GM18502 (cell line): ENCODE results near the gene TRIP13.
A peak's percentile ranks its signal among the peaks of the same experiment; 100 is the strongest.
"Not testable (repeated sequence)": the region's sequence is repeated elsewhere in the genome, so short reads cannot be mapped to it uniquely, and the experiment has no call there.

Experiments used
- ATAC-seq: cut with Tn5 transposase; IDR thresholded peaks from one replicate; pipeline ENCODE4 v1.9.1; 2021; ENCODE audit warnings: mild to moderate bottlenecking; ENCODE audit not compliant: unreplicated experiment, poor library complexity

TRIP13 gene

DNA sequence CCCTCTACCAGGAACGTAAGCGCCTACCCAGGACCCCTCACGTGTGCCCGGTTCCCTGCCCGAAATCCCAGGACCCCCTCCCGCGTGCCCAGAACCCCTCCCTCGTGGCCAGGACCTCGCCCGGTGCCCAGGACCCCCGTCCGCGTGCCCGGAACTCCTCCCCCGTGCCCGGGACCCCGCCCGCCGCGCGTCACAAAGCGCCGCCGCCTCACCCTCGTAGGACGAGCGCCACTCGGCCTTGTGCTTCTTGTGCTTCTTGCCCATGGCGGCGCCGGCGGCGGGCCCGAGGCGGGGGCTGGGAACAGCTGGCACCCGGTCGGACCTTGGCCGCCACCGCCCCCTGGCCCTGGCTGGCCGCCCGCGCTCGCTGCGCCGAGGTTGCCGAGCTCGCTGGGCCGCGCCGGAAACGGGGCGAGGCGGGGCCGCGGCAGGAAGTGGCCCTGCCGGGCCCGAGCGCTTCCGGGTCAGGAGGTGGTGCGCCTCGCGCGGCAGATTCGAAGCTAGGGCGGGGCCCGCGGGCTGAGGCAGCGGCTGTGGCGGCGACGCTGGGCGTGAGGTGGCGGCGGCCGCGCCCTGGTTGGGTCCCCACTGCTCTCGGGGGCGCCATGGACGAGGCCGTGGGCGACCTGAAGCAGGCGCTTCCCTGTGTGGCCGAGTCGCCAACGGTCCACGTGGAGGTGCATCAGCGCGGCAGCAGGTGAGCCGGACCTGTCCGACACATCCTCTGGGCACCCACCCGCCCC is at the start of gene TRIP13, which contains the start of gene BRD9:
TRIP13 (plus strand) TSS at position 491 of the 743 bp plus-strand sequence; CDS start at position 606, 115 bp downstream.
BRD9 (minus strand) TSS at position 408 of the 743 bp plus-strand sequence; CDS start at position 264, 144 bp downstream.
- ATAC-seq: peak; percentile 98

GRCh38 chr5:843371-843770 is 49.3 kb upstream of the TRIP13 start:
- ATAC-seq: not testable (repeated sequence)

DNA sequence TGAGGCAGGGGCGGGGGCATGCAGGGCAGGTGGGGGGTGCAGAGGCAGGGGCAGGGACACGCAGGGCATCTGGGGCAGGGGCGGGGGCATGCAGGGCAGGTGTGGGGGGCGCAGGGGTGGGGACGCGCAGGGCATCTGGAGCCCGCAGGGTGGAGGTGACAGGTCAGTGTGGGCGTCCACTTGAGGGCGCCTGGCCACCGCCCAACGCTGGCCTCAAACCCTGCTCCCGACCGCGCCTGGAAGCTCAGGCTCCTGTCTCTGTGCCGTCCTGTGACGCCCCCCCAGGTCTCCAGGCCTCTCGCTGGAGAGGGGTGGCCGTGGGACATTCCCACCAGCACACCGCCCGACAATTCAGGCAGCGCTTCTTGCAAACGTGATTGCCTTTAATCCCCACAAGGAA is 48.8 kb upstream of the TRIP13 start:
- not testable (repeated sequence) for ATAC-seq

DNA sequence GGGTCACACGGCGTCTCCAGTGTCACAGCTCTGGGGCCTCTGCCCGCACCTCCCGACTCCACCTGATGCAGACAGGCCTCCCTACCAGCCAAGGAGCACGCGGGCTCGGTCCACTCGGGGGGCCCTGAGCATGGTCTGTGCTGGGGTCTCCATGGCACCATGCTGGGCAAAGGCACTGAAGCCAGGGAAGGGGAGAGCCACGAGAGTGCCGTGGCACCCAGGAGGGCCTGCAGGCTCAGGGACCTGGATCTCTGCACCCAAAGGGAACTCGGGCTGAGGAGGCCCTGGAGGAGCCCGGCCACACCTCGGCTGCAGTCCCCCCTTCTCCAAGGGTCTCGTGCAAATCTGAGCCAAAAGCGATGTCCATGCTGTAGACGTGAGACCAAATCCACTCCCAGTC is 48.3 kb upstream of the TRIP13 start:
- not testable (repeated sequence) for ATAC-seq

- not testable (repeated sequence) for ATAC-seq
Observed at GRCh38 chr5:845031-845675, 47.5 kb upstream of the TRIP13 start.

DNA sequence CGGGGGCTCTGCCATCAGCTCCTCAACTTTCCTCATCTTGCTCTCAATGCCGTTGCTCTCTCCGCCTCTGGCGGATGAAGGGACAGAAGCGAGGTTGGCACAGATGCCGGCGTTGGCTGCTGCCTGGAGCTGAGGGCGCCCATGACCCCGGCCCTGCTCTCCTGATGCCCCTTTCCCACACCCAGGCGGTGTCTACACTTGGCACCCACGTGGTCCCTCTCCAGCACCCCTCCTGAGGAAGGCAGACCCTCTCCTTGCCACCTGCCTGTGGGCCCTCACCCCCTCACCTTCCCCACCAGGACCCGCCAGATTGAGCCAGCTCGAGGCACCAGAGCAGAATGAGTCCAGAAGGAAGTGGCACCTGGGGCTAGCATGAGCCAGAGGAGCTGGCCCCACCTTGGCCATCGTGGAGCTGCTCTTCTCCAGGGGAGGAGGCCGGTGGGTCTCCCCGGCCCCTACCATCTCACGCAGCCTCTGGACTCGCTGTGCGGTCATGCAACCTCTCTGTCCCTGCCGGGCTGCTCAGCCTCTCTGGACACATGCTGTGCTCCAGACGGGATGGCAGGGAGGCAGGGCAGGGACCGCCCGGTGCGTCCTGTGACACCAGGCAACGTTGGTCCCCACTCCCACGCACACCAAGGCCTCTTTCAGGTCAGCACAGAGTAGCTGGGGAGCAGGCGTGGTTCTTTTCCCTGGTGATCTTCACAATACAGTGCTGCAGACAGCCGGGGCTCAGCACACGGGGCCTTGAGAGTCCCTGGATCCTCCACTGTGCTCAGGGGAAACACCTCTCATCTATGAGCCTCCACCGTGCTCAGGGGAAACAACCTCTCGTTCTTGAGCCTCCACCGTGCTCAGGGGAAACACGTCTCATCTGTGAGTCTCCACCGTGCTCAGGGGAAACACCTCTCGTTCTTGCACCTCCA is 46.7 kb upstream of the TRIP13 start:
- not testable (repeated sequence) for ATAC-seq

GRCh38 chr5:846602-847091 is 46.0 kb upstream of the TRIP13 start:
- ATAC-seq: not testable (repeated sequence)

DNA sequence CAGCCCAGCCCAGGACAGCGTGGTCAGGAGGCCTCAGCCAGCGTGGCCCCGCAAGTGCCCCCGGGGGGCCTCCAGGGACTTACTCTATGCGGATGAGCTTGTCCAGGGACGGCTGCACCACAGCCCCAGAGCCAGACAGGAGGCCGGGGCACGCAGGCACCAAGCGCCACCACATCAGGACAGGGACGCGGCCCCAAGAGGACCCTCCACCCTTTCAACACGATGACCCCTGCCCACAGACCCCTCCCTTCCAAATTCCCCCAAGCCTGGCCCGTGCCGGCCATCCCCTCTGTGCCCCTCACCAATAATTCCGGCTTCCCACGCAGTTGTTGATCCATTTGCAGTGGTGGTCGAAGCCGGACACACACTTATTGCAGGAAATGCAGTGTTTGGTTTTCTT is 45.5 kb upstream of the TRIP13 start:
- not testable (repeated sequence) for ATAC-seq

GRCh38 chr5:847736-848135 is 44.9 kb upstream of the TRIP13 start:
- not testable (repeated sequence) for ATAC-seq

GRCh38 chr5:848671-849111 is 44.0 kb upstream of the TRIP13 start:
- no peak for ATAC-seq

DNA sequence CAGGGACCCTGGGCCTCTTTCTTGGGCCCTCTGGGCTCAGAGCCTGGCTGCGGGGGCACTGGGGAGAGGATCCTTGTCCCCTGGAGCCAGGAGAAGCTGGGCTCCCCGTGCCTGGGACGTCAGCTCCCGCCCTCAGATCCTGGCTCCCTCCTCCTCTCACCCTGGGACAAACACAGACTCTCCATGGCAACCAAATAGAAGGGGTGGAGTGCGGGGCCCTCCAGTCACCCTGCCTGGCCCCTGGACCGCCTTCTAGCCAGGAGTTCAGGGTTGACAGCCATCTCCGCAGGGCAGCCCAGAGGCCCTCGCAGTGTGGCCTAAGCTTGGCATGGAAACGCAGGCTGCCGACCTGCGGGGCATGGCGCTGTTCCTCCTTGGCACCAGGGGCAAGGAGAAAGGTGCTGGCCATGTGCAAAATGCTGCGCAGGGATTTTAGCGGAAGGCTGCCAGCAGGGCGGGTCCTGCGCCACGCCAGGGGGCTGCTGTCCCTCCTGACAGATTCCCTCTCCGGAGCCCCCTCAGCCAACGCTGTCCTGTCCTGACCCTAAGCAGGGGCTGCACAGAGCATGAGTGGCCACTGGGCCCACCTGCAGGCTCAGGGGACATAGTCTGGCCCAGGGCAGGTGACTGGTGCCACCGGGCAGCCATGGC is 42.9 kb upstream of the TRIP13 start:
- ATAC-seq: no peak

DNA sequence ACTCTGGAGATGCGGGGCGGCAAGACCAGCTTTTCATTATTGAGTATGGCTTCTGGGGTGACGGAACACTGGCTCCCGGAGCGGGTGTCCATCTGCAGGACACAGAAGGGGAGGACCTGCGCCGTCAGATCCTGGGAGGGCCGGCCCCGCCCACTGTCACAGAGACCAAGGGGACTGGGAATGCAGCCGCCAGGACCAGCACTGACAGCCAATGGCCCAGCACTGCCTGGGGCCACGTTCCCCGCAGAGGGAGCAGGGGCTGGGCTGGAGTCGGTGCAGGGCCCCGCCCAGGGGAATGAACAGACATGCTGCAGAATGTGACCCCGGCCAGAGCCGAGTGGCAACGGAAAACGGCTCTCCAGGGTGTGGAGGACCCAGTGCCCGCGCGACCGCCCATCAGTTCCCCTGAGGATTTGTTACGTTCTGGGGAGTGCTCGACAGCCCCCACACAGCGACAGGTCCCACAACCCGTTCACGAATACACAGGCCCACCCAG is 42.1 kb upstream of the TRIP13 start, which contains the start of gene ZDHHC11:
ZDHHC11 (minus strand) TSS at position 476 of the 496 bp plus-strand sequence; CDS start at position 92, 384 bp downstream.
- no peak for ATAC-seq

GRCh38 chr5:851076-851475 is 41.6 kb upstream of the TRIP13 start:
- no peak for ATAC-seq

- ATAC-seq: no peak
Observed at GRCh38 chr5:851553-851952, 41.1 kb upstream of the TRIP13 start.

- no peak for ATAC-seq
Observed at GRCh38 chr5:852018-852417, 40.7 kb upstream of the TRIP13 start.

DNA sequence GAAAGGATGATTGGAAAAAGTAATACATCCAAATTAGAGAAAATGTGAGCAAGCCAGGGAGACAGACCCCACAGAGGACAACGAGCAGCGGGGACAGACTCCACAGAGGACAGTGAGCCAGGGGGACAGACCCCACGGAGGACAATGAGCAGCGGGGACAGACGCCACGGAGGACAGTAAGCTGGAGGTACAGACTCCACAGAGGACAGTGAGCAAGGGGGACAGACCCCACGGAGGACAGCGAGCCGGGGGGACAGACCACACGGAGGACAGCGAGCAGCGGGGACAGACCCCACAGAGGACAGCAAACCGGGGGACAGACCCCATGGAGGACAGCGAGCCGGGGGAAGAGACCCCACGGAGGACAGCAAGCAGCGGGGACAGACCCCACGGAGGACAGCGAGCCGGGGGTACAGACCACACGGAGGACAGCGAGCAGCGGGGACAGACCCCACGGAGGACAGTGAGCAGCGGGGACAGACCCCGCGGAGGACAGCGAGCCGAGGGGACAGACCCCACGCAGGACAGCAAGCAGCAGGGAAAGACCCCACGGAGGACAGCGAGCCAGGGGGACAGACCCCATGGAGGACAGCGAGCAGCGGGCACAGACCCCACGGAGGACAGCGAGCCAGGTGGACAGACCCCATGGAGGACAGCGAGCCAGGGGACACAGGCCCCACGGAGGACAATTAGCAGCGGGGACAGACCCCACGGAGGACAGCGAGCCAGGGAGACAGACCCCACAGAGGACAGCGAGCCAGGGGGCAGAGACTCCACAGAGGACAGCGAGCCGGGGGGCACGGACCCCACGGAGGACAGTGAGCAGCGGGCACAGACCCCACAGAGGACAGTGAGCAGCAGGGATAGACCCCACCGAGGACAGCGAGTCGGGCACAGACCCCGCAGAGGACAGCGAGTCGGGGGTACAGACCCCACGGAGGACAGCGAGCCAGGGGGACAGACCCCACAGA is 40.0 kb upstream of the TRIP13 start:
- no peak for ATAC-seq

DNA sequence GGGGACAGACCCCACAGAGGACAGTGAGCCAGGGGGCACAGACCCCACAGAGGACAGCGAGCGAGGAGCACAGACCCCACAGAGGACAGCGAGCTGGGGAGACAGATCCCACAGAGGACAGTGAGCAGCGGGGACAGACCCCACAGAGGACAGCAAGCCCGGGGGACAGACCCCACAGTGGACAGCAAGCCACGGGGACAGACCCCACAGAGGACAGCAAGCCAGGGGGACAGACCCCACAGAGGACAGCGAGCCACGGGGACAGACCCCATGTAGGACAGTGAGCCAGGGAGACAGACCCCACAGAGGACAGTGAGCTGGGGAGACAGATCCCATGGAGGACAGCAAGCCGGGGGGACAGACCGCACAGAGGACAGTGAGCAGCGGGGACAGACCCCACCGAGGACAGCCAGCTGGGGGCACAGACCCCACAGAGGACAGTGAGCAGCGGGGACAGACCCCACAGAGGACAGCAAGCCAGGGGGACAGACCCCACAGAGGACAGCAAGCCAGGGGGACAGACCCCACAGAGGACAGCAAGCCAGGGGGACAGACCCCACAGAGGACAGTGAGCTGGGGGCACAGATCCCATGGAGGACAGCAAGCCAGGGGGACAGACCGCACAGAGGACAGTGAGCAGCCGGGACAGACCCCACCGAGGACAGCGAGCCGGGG is 39.1 kb upstream of the TRIP13 start:
- not testable (repeated sequence) for ATAC-seq

DNA sequence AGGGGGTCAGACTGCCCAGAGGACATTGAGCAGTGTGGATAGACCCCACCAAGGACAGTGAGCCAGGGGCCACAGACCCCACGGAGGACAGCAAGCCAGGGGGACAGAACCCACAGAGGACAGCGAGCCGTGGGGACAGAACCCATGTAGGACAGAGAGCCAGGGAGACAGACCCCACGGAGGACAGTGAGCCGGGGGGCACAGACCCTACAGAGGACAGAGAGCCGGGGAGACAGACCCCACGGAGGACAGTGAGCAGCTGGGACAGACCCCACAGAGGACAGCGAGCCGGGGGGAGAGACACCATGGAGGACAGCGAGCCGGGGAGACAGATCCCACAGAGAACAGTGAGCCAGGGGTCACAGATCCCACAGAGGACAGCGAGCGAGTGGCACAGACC is 38.5 kb upstream of the TRIP13 start:
- no peak for ATAC-seq
